Caco-2 (cell line): ENCODE data around the gene CD247. TPM values are rescaled to one million over a fixed set of nuclear protein-coding genes. Genes with fewer than 3 reads are reported as not detected.

Experiments
- BruUV-seq: library from RNA; stranded (reverse); fragments of 400-500 nt; replicated peaks from 2 replicates; lab custom pipeline; 2021; lab: Mats Ljungman, UMichigan
- CTCF ChIA-PET: fragments of 300-600 bp; sonication (Branson Sonifier 250); formaldehyde crosslinking; loops from one replicate; lab custom pipeline; 2022; ENCODE audit warnings: antibody characterized with exemption; lab: Charles Lee
- POLR2A ChIA-PET: fragments of 300-600 bp; sonication (Branson Sonifier 250); formaldehyde crosslinking; loops from one replicate; lab custom pipeline; 2022; ENCODE audit warnings: antibody characterized with exemption; lab: Charles Lee
- DNase-seq, 2 experiments: peaks; one replicate each; pipeline versions ENCODE4 v3.0.0 to v3.0.0-alpha.2; 2020 to 2022
- H3K27me3 ChIP-seq: replicated peaks from 2 replicates; pipeline ENCODE4 v1.6.0; 2011; ENCODE audit warnings: low read length; ENCODE audit not compliant: control insufficient read depth, insufficient read depth
- H3K36me3 ChIP-seq: 2 replicates; pipeline ENCODE4 v1.5.1; 2011; ENCODE audit warnings: low read length; ENCODE audit not compliant: control insufficient read depth, insufficient read depth
- H3K4me1 ChIP-seq: fragments of 250-450 bp; sonication (Bioruptor Pico); 2 replicates; pipeline ENCODE4 v1.5.1; 2020; ENCODE audit warnings: mild to moderate bottlenecking
- H3K4me3 ChIP-seq: 2 replicates; pipeline ENCODE4 v1.5.1; 2011; ENCODE audit warnings: low read depth, mild to moderate bottlenecking, control low read depth, low read length
- H3K9me3 ChIP-seq: fragments of 250-450 bp; sonication (Bioruptor Pico); 2 replicates; pipeline ENCODE4 v1.5.1; 2020; ENCODE audit warnings: mild to moderate bottlenecking, moderate library complexity
- H3K27ac Mint-ChIP-seq: one replicate; pipeline ENCODE4 v1.8.0; 2022; ENCODE audit warnings: mixed read lengths; ENCODE audit not compliant: unreplicated experiment
- H3K27me3 Mint-ChIP-seq: one replicate; pipeline ENCODE4 v1.8.0; 2022; ENCODE audit warnings: mixed read lengths; ENCODE audit not compliant: insufficient read depth, unreplicated experiment
- H3K36me3 Mint-ChIP-seq: one replicate; pipeline ENCODE4 v1.8.0; 2022; ENCODE audit warnings: mild to moderate bottlenecking, mixed read lengths; ENCODE audit not compliant: insufficient read depth, unreplicated experiment
- H3K4me1 Mint-ChIP-seq: one replicate; pipeline ENCODE4 v1.8.0; 2022; ENCODE audit warnings: low read depth, mixed read lengths; ENCODE audit not compliant: unreplicated experiment
- H3K4me3 Mint-ChIP-seq: one replicate; pipeline ENCODE4 v1.8.0; 2022; ENCODE audit warnings: mild to moderate bottlenecking, moderate library complexity, mixed read lengths; ENCODE audit not compliant: unreplicated experiment
- H3K9me3 Mint-ChIP-seq: one replicate; pipeline ENCODE4 v1.8.0; 2022; ENCODE audit warnings: mixed read lengths; ENCODE audit not compliant: unreplicated experiment
- intact Hi-C: fragments of 100-400 bp; cut with micrococcal nuclease; formaldehyde crosslinking; loops from one replicate; pipeline ENCODE4 v1.10.0; 2022; ENCODE audit not compliant: unreplicated experiment
- total RNA-seq: library from RNA; stranded (reverse); gene quantifications from 2 replicates; pipeline ENCODE4 v1.2.3, GENCODE V29; 2022
- TF ChIP-seq, protein P1 (sequence below), 2 experiments: fragments of 200-600 bp in 1 of 2; IDR thresholded peaks; 1 replicate in 1 of 2; 2 replicates in 1 of 2; pipeline versions ENCODE4 v1.5.1 to v1.8.0; 2011 to 2022; ENCODE audit warnings: antibody characterized with exemption in 1 of 2, control low read depth in 1 of 2, inconsistent platforms in 1 of 2, low read depth in 1 of 2, low read length in 1 of 2, mild to moderate bottlenecking in 1 of 2, moderate library complexity in 1 of 2; ENCODE audit not compliant: insufficient read depth in 1 of 2, severe bottlenecking in 1 of 2, unreplicated experiment in 1 of 2

Gene CD247
- total RNA-seq, 1 experiment from 2014 or later, result not detected

DNA sequence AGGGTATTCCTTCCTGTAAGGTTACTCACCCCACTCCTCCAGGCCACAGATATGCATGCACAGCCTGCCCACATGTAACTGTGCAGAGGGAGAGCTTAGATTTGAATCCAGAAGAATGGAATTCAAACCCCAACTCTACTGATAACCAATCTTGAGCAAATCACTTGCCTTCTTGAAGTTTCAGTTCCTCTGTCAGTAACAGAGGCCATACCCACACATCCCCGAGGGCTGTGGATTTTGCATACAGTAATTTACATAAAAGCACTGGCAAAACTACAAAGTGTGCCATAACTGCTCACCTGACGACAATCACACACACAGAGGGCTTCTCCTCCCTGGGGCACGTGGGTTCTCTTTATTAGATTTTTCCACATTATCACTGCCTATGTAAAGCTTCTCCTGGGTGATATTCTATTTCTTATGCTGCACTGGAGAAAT, 18.6 kb downstream of the CD247 start:
- CTCF ChIA-PET, result no interaction called here
- Histone ChIP-seq H3K27me3 (no peaks in the 10 kb centered on the region), H3K4me3 (no peak overlapping the region), H3K36me3 (no peaks in the 10 kb centered on the region), H3K9me3 (no peaks in the 10 kb centered on the region), H3K4me1 (no peaks in the 10 kb centered on the region)
- TF ChIP-seq, protein P1, sequence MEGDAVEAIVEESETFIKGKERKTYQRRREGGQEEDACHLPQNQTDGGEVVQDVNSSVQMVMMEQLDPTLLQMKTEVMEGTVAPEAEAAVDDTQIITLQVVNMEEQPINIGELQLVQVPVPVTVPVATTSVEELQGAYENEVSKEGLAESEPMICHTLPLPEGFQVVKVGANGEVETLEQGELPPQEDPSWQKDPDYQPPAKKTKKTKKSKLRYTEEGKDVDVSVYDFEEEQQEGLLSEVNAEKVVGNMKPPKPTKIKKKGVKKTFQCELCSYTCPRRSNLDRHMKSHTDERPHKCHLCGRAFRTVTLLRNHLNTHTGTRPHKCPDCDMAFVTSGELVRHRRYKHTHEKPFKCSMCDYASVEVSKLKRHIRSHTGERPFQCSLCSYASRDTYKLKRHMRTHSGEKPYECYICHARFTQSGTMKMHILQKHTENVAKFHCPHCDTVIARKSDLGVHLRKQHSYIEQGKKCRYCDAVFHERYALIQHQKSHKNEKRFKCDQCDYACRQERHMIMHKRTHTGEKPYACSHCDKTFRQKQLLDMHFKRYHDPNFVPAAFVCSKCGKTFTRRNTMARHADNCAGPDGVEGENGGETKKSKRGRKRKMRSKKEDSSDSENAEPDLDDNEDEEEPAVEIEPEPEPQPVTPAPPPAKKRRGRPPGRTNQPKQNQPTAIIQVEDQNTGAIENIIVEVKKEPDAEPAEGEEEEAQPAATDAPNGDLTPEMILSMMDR (IDR thresholded peaks at IDR 0.05; ENCODE audit: insufficient read depth in 1 of 2, low read depth in 1 of 2, low read length in 1 of 2, severe bottlenecking in 1 of 2, unreplicated experiment in 1 of 2), result no peak
- Mint-ChIP-seq H3K27ac (no peak overlapping the region), H3K9me3 (no peaks in the 10 kb centered on the region), H3K4me1 (no peaks in the 10 kb centered on the region), H3K36me3 (no peaks in the 10 kb centered on the region), H3K4me3 (no peak overlapping the region), H3K27me3 (peaks cover 9% of the 10 kb centered on the region)
- BruUV-seq, result no TSS peak
- intact Hi-C loops, result no loop called here
- POLR2A ChIA-PET, result no interaction called here
- DNase-seq, result no peak

GRCh38 chr1:167499106-167499505, 19.2 kb downstream of the CD247 start:
- H3K27me3 ChIP-seq, result no peaks in the 10 kb centered on the region

GRCh38 chr1:167496797-167497619, 21.3 kb downstream of the CD247 start:
- CTCF ChIA-PET, result no interaction called here
- TF ChIP-seq, protein P1 (IDR thresholded peaks at IDR 0.05; ENCODE audit: insufficient read depth in 1 of 2, low read depth in 1 of 2, low read length in 1 of 2, severe bottlenecking in 1 of 2, unreplicated experiment in 1 of 2), result no peak
- Histone ChIP-seq H3K4me1 (no peaks in the 10 kb centered on the region), H3K36me3 (no peaks in the 10 kb centered on the region), H3K9me3 (no peaks in the 10 kb centered on the region), H3K4me3 (no peak overlapping the region), H3K27me3 (no peaks in the 10 kb centered on the region)
- DNase-seq, result no peak
- POLR2A ChIA-PET, result no interaction called here
- Mint-ChIP-seq H3K9me3 (no peaks in the 10 kb centered on the region), H3K27ac (no peak overlapping the region), H3K4me3 (no peak overlapping the region), H3K36me3 (no peaks in the 10 kb centered on the region), H3K4me1 (no peaks in the 10 kb centered on the region), H3K27me3 (peaks cover 9% of the 10 kb centered on the region)
- no TSS peak for BruUV-seq
- intact Hi-C loops, result no loop called here

More at GRCh38 chr1:167499106-167499505, 19.2 kb downstream of the CD247 start:
- Mint-ChIP-seq H3K27ac (no peak overlapping the region), H3K4me3 (no peak overlapping the region), H3K4me1 (no peaks in the 10 kb centered on the region), H3K27me3 (peaks cover 9% of the 10 kb centered on the region), H3K36me3 (no peaks in the 10 kb centered on the region), H3K9me3 (no peaks in the 10 kb centered on the region)
- Histone ChIP-seq H3K4me1 (no peaks in the 10 kb centered on the region), H3K36me3 (no peaks in the 10 kb centered on the region), H3K9me3 (no peaks in the 10 kb centered on the region), H3K4me3 (no peak overlapping the region)
- intact Hi-C loops, result no loop called here
- no peak for DNase-seq
- no TSS peak for BruUV-seq
- TF ChIP-seq, protein P1 (IDR thresholded peaks at IDR 0.05; ENCODE audit: insufficient read depth in 1 of 2, low read depth in 1 of 2, low read length in 1 of 2, severe bottlenecking in 1 of 2, unreplicated experiment in 1 of 2), result no peak
- ChIA-PET CTCF (no interaction called here), POLR2A (no interaction called here)
